ENCODE data around the gene COPG2.

- TF ChIP-seq, protein P1, sequence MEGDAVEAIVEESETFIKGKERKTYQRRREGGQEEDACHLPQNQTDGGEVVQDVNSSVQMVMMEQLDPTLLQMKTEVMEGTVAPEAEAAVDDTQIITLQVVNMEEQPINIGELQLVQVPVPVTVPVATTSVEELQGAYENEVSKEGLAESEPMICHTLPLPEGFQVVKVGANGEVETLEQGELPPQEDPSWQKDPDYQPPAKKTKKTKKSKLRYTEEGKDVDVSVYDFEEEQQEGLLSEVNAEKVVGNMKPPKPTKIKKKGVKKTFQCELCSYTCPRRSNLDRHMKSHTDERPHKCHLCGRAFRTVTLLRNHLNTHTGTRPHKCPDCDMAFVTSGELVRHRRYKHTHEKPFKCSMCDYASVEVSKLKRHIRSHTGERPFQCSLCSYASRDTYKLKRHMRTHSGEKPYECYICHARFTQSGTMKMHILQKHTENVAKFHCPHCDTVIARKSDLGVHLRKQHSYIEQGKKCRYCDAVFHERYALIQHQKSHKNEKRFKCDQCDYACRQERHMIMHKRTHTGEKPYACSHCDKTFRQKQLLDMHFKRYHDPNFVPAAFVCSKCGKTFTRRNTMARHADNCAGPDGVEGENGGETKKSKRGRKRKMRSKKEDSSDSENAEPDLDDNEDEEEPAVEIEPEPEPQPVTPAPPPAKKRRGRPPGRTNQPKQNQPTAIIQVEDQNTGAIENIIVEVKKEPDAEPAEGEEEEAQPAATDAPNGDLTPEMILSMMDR (IDR thresholded peaks at IDR 0.05), result no peak
- TF ChIP-seq POLR2A (IDR thresholded peaks at IDR 0.05), result no peak
- no peak for TF ChIP-seq POLR2AphosphoS5 (IDR thresholded peaks at IDR 0.05; ENCODE audit: insufficient read depth in 1 of 2, low read depth in 1 of 2)
Measured at GRCh38 chr7:130708766-130709165, 40.2 kb upstream of the COPG2 start.
